Measurements from ENCODE around the gene MMEL1. TPM values are rescaled to one million over a fixed set of nuclear protein-coding genes. Genes with fewer than 3 reads are reported as not detected.

Gene MMEL1
- total RNA-seq, 2 donors from 2014 or later: not detected

GRCh38 chr1:2604156-2604843, 28.5 kb downstream of the MMEL1 start:
- no peaks in the 10 kb centered on the region for H3K4me1 ChIP-seq
- TF ChIP-seq, protein P1, sequence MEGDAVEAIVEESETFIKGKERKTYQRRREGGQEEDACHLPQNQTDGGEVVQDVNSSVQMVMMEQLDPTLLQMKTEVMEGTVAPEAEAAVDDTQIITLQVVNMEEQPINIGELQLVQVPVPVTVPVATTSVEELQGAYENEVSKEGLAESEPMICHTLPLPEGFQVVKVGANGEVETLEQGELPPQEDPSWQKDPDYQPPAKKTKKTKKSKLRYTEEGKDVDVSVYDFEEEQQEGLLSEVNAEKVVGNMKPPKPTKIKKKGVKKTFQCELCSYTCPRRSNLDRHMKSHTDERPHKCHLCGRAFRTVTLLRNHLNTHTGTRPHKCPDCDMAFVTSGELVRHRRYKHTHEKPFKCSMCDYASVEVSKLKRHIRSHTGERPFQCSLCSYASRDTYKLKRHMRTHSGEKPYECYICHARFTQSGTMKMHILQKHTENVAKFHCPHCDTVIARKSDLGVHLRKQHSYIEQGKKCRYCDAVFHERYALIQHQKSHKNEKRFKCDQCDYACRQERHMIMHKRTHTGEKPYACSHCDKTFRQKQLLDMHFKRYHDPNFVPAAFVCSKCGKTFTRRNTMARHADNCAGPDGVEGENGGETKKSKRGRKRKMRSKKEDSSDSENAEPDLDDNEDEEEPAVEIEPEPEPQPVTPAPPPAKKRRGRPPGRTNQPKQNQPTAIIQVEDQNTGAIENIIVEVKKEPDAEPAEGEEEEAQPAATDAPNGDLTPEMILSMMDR (IDR thresholded peaks at IDR 0.05): no peak
- no peak for TF ChIP-seq POLR2A (IDR thresholded peaks at IDR 0.05)
- WGBS, 2 donors: 60 to 80% methylated on average over 2 to 19 of the region's 19 CpGs
- no peaks in the 10 kb centered on the region for H3K27me3 ChIP-seq
- ATAC-seq (no peak), DNase-seq (no peak)
- H3K9me3 ChIP-seq: no peaks in the 10 kb centered on the region
- intact Hi-C loops (cut with DNase I): no loop called here
- H3K4me3 ChIP-seq: no peak overlapping the region
- no peaks in the 10 kb centered on the region for H3K36me3 ChIP-seq (replicated peaks in 1 of 2; ENCODE audit: insufficient read depth in 1 of 2, low read depth in 2 of 2)
- H3K27ac ChIP-seq: no peak overlapping the region

- WGBS, 2 donors: 51 to 61% methylated on average over 12 to 19 of the region's 25 CpGs
- Histone ChIP-seq H3K27ac (no peak overlapping the region), H3K4me3 (no peak overlapping the region), H3K4me1 (no peaks in the 10 kb centered on the region), H3K27me3 (no peaks in the 10 kb centered on the region), H3K9me3 (no peaks in the 10 kb centered on the region), H3K36me3 (replicated peaks in 1 of 2; ENCODE audit: insufficient read depth in 1 of 2, low read depth in 2 of 2) (no peaks in the 10 kb centered on the region)
- TF ChIP-seq, protein P1 (IDR thresholded peaks at IDR 0.05): no peak
- no peak for TF ChIP-seq POLR2A (IDR thresholded peaks at IDR 0.05)
- intact Hi-C loops (cut with DNase I): no loop called here
- no peak for DNase-seq
- no peak for ATAC-seq
Observed at GRCh38 chr1:2603521-2604155, 29.2 kb downstream of the MMEL1 start.

DNA sequence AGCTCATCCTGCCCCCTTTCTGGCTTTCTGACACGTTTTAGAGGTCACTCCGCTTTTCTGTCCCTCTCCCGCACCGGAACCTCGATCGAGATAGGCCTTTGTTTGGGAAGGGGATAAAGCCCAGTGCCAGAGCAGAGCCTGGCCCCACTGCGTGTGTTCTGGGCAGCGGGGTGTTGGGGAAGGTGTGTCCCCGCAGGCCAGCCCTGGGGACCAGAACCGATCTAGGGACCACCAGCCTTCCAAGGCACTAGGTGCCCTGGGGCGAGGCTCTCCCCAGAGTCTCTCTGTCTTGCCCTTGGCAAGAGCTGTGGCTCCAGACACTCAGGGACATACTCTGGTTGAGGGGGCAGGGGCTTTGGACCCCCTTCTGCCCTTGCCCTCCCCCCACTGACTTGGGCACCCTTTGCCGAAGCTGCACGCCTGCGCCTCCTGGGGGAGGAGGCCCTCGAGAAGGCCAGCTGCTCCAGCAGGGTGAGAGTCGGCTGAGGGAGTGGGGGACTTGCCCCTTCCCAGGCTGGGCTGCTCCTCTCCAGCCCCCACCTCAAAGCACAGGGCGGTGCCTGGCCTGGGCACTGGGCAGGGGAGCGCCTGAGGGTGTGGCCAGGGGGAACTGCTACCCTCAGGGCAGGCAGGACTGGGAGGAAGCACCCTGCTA, 29.8 kb downstream of the MMEL1 start:
- no peak for TF ChIP-seq POLR2A (IDR thresholded peaks at IDR 0.05)
- TF ChIP-seq, protein P1 (IDR thresholded peaks at IDR 0.05): no peak
- no peak overlapping the region for H3K4me3 ChIP-seq
- no peak overlapping the region for H3K27ac ChIP-seq
- H3K36me3 ChIP-seq (replicated peaks in 1 of 2; ENCODE audit: insufficient read depth in 1 of 2, low read depth in 2 of 2): no peaks in the 10 kb centered on the region
- H3K4me1 ChIP-seq: no peaks in the 10 kb centered on the region
- DNase-seq (no peak), ATAC-seq (no peak)
- intact Hi-C loops (cut with DNase I): no loop called here
- no peaks in the 10 kb centered on the region for H3K9me3 ChIP-seq
- 64 to 67% methylated on average over 13 to 15 of the region's 18 CpGs for WGBS, 2 donors
- H3K27me3 ChIP-seq: no peaks in the 10 kb centered on the region

DNA sequence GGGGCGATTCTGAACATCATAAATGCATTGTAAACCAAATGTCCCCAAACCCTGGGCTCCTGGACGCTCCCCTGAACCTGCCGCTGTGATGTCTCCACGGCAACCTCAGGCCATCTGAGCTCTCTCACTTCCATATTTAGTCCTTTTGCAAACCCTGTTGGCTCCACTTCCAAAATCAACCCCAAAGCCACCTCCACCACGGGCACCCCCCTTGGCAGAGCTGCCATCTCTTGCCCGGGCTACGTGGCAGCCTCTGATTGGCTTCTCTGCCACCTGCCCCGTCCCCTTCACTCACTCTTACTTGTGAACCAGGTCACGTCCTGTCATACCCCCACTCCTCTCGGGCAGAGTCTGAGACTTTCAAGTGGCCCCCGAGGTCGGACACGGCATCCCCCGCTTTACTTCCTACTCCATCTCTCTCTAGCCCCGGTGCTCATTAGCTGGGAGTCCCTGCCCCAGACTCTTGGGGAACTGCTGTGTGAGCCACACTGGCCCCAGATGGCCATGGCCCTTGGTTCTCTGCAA, 30.4 kb downstream of the MMEL1 start:
- intact Hi-C loops (cut with DNase I): no loop called here
- TF ChIP-seq, protein P1 (IDR thresholded peaks at IDR 0.05): no peak
- no peak for TF ChIP-seq POLR2A (IDR thresholded peaks at IDR 0.05)
- H3K27ac ChIP-seq: no peak overlapping the region
- WGBS, 2 donors: 63 to 76% methylated on average over 15 of the region's 15 CpGs
- no peaks in the 10 kb centered on the region for H3K9me3 ChIP-seq
- DNase-seq (no peak), ATAC-seq (no peak)
- H3K4me3 ChIP-seq: no peak overlapping the region
- no peaks in the 10 kb centered on the region for H3K27me3 ChIP-seq
- H3K4me1 ChIP-seq: no peaks in the 10 kb centered on the region
- H3K36me3 ChIP-seq (replicated peaks in 1 of 2; ENCODE audit: insufficient read depth in 1 of 2, low read depth in 2 of 2): no peaks in the 10 kb centered on the region

Data from body of pancreas (tissue), 4 donors.